HG03097 (cell line): ENCODE measurements around the gene ABCA13.
"Not testable (repeated sequence)": the region's sequence is repeated elsewhere in the genome, so short reads cannot be mapped to it uniquely, and the experiment has no call there.

Source experiments
- ATAC-seq: cut with Tn5 transposase; IDR thresholded peaks from one replicate; pipeline ENCODE4 v1.9.1; 2021; ENCODE audit not compliant: unreplicated experiment, low FRiP score

Gene ABCA13, protein sequence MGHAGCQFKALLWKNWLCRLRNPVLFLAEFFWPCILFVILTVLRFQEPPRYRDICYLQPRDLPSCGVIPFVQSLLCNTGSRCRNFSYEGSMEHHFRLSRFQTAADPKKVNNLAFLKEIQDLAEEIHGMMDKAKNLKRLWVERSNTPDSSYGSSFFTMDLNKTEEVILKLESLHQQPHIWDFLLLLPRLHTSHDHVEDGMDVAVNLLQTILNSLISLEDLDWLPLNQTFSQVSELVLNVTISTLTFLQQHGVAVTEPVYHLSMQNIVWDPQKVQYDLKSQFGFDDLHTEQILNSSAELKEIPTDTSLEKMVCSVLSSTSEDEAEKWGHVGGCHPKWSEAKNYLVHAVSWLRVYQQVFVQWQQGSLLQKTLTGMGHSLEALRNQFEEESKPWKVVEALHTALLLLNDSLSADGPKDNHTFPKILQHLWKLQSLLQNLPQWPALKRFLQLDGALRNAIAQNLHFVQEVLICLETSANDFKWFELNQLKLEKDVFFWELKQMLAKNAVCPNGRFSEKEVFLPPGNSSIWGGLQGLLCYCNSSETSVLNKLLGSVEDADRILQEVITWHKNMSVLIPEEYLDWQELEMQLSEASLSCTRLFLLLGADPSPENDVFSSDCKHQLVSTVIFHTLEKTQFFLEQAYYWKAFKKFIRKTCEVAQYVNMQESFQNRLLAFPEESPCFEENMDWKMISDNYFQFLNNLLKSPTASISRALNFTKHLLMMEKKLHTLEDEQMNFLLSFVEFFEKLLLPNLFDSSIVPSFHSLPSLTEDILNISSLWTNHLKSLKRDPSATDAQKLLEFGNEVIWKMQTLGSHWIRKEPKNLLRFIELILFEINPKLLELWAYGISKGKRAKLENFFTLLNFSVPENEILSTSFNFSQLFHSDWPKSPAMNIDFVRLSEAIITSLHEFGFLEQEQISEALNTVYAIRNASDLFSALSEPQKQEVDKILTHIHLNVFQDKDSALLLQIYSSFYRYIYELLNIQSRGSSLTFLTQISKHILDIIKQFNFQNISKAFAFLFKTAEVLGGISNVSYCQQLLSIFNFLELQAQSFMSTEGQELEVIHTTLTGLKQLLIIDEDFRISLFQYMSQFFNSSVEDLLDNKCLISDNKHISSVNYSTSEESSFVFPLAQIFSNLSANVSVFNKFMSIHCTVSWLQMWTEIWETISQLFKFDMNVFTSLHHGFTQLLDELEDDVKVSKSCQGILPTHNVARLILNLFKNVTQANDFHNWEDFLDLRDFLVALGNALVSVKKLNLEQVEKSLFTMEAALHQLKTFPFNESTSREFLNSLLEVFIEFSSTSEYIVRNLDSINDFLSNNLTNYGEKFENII (N-terminal part only)

DNA sequence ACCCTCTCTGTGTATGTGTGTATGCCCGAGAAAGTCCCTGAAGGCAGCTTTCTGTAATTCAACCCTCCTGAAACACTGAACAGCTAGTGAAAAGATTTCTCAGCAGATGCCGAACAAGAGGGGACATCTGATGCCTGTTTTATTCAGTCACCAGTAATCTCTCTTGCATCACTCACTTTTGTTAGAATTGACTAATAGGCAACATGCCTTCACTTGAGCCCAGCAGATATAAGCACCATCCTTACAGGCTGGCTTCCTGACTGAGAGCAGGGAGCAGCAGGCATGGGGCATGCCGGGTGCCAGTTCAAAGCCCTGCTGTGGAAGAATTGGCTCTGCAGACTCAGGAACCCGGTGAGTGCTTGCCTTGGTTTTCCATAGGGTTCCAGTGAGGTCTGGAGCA lies at the start of gene ABCA13:
ABCA13 (plus strand) TSS at position 257 of the 400 bp plus-strand sequence; CDS start at position 283, 26 bp downstream.
- ATAC-seq: no peak

DNA sequence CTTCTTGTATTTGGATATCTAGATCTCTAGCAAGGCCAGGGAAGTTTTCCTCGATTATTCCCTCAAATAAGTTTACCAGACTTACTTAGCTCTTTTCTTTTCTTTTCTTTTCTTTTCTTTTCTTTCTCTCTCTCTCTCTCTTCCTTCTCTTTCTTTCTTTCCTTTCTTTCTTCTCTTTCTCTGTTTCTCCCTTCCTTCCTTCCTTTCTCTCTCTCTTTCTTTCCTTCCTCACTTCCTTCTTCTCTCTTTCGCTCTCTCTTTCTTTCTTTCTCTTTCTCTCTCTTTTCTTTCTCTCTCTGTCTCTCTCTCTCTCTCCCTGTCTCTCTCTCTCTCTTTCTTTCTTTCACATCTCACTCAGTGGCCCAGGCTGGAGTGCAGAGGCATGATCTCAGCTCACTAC lies 45.2 kb upstream of the ABCA13 start:
- ATAC-seq: no peak

DNA sequence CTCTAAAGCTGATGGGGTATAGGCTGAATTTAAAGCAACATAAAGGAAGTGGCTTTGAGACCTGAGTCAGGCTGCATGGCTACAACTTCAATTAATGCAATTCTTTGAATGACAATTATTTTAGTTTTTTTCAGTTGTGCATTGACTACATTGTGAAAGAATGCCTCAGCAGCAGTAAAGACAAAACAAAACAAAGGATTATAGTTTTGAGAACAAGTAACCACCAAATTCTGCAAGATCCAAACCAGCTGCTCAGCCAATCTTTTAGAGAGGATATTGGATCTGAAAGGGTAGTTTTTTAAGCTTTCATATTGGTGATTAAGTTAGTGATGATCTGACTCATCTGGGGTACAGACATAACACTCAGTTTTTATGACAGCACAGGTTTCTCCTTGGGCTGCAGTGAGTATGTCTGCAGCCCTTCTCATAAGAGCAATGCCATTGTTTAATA lies 40.6 kb upstream of the ABCA13 start:
- ATAC-seq: no peak

DNA sequence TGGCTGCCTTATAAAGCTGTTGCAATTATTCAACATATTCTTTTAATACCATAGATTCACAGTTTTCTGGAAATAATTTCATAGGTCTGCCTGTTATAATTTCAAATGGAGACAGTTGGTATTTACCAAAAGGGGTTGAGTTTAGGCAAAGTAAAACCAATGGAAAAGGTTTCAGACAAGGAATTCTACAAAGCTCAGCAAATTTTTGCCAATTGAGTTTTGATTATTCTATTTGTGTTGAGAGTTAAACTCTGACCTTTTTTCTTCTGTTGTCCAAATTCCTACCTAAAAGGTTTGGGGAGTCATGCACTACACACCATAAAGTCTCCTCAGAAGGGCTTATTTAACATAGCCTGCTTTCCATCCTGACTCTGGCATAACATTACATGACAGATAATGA lies 38.5 kb upstream of the ABCA13 start:
- no peak for ATAC-seq

DNA sequence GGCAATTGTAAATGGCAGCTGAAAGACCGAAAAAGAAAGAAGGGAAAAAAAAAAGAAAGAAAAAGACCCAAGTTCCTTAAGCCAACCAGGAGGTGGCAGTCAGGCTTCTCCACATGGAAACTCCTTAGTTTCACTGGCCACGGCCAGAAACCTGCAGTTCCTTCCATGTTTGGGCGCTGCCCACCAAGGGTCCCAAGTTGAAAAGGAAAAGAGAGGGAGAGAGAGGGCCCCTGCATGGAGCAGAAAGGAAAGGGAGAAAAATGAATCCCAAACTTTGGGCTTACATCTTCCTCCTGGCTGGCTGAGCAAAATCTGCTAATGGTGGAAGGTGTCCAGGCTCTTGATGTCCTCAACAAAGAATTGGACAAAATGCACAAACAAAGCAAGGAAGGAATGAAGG lies 31.8 kb upstream of the ABCA13 start:
- ATAC-seq: no peak

DNA sequence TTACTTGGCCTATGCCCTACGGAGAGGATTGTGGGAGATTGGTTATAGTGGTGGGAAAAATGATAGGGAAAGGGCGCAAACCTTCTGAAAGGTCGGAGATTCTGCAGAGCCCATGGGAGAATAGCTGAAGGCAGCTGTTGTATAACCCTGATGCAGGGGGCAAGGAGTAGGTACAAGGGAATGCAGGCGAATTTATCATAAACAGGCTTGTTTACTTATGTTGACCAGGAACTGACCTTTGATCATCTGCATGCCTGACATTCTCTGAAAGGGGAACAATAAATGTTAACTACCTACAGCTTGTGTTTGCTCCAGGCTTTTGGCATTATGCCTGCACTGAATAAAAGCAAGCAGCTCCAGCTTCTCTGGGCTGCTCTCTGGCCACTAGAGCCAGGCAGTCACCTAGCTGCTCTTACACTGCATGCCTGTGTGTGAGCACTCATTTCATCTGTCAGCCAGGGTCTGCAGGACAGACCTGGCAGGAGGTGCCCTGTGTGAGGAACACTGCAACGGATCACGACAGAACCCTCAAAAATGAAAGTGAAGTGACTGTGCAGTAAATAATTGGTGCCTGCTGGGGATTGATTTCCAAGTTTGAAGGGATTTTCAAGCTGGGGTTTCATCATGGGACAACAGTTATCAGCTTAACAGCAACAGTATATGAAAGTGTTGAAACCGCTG lies 31.1 kb upstream of the ABCA13 start:
- no peak for ATAC-seq

DNA sequence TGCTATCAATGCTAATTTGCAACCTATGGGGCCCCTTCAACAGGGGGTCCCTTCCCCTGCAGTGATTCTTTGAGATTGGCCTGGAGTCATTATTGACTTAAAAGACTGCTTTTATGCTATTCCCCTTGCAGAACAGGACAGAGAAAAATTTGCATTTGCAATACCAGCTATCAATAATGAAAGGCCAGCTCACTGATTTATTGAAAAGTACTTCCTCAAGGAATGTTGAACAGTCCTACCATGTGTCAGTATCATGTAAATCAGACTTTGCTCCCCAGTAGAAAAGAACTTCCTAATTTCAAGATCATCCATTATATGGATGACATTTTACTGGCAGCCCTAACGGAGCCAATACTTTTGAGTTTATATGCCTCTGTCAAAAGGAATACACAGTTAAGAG lies 29.7 kb upstream of the ABCA13 start:
- no peak for ATAC-seq

DNA sequence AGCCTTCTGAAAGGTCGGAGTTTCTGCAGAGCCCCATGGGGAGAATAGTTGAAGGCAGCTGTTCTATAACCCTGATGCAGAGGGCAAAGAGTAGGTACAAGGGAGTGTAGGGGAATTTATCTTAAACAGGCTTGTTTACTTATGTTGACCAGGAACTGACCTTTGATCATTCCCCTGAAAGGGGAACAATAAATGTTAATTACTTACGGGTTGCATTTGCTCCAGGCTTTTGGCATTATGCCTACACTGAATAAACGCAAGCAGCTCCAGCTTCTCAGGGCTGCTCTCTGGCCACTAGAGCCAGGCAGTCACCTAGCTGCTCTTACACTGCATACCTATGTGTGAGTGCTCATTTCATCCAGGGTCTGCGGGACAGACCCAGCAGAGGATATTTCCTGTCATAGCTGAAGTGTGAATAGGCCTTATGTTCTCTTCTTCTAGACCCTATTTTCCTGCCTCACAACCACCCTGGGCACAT lies 26.9 kb upstream of the ABCA13 start:
- ATAC-seq: no peak

DNA sequence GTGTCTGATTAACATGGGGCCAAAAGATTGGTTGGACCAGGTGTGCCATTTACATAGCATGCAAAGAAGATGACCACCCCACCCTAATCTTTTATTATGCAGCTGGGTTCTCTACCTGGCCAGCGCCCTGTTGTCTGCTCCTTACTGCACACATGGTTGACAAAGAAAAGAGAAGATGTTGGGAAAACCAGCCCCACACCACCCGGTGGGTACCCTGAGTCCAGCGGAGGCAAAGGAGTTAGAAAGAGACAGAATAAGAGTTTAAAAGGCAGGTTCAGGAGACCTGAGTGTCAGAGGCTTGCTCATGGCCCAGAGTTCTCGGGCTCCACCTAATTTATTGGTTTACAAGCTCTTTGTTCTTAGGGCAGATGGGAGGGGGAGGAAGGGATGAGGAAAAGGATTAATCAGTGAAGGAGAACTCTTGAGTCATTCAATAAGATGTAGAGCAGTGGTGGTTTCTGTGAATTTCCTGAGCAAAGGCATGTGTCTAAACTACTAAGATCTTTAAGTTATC lies 24.1 kb upstream of the ABCA13 start:
- ATAC-seq: no peak

DNA sequence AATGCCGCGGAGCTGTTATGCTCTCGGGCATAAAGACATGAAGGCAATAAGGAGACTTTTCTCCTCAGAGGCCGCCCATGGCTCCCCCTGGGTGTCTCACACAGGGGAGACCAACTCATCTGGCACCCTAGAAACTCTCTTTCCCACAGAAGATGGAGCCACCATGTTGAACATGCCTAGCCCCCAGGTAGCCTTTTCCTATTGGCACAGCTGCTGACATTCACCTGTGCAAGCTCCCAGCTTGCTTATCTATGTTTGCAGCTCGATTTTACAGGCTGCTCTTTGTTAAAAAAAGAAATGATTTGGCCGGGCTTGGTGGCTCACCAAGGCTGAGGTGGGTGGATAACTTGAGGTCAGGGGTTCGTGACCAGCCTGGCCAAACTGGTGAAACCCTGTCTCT lies 23.6 kb upstream of the ABCA13 start:
- ATAC-seq: not testable (repeated sequence)

DNA sequence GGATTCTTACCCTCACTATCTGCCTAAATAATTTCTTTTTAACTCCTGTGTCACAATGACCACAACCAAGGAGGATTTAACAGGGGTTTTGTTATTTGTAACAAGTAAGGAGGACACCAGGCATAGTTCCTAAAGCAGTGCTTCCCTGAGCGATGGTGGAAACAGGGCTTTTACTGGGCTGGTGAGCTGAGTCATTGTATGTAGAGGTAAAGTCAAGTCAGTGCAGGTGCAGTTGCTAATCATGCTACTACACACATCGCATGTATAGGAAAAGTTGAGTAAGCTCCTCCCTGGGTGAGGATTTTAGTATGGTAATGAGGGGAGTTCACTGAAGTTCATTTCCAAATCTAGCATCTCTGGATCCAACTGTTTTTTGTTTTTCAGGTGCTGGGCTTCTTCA lies 22.9 kb upstream of the ABCA13 start:
- no peak for ATAC-seq

DNA sequence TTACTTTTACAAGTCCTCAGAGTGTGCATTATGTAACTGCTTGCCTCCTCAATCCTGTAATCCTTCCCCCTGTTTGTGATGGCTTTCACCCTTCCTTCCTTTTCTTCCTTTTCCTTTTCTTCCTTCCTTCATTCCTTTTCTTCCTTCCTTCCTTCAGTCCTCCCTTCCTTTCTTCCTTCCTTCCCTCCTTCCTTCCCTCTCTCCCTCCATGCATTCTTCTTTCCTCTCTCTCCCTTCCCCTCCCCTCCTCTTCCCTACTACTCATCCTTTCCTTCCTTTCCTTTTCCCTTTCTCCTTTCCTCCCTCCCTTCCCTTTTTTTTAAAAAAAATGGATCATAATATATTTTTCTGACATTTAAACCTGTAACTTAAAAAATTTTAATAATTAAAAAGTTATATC lies 22.2 kb upstream of the ABCA13 start:
- no peak for ATAC-seq

DNA sequence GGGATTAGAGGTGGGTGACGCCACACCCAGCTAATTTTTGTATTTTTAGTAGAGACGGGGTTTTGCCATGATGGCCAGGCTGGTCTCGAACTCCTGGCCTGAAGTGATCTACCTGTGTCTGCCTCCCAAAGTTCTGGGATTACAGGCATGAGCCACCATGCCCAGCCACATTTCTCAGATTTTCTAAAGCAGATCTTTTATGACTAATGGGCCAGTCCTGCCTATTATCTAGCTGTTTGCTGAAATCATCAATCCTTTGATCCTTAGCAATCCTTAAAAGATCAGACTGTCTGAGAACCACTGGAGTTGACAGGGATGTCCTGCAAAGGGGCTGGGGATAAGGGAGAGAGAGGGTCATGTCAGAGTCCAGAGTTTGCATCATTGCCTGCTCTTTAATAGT lies 21.2 kb upstream of the ABCA13 start:
- ATAC-seq: no peak

DNA sequence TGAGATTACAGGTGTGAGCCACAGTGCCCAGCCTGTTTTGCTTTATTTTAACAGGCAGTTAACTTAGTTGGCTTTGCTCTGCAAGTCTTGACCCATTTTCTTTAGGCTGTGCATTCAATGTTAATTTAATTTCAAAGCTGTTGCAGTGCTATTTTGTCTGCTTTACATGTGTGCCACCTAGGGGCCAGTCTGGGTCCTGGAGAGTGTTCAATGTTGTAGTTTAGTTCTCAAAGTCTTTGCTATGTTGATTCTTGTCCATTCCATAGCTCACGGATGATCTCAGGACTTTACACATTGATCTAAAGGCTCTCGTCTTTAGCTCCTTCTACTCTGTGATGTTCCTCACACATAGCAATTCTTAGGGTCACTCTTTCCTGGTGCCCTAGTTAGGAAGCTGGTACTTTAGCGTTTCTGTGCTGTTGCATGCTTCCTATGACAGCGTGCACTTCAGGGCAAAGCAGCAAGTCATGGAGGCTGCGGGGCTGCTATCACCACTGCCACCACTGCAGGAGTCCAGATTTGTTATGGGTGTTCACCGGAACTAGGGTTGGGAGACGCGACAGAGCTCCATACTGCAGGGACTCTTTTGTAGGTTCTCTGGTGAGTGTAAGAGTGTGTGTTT lies 16.4 kb upstream of the ABCA13 start:
- no peak for ATAC-seq

DNA sequence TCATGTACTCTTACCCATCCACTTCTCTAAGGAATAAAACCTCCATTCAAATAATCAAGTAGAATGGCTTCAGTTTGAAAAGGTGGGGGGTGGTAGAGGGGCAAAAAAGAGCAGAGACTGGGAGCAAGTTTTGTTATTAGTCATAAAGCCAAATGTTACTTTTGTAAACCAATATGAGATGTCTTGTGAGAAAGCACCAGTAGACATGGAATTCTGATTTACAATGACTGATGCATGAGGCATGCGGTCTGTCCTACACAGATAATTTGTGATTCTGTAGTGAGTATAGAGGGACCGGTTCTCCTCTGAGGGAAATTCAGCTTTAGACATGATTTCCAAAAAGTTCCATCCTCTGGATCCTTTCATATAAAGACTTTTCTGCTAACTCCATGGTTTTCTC lies 12.9 kb upstream of the ABCA13 start:
- no peak for ATAC-seq

DNA sequence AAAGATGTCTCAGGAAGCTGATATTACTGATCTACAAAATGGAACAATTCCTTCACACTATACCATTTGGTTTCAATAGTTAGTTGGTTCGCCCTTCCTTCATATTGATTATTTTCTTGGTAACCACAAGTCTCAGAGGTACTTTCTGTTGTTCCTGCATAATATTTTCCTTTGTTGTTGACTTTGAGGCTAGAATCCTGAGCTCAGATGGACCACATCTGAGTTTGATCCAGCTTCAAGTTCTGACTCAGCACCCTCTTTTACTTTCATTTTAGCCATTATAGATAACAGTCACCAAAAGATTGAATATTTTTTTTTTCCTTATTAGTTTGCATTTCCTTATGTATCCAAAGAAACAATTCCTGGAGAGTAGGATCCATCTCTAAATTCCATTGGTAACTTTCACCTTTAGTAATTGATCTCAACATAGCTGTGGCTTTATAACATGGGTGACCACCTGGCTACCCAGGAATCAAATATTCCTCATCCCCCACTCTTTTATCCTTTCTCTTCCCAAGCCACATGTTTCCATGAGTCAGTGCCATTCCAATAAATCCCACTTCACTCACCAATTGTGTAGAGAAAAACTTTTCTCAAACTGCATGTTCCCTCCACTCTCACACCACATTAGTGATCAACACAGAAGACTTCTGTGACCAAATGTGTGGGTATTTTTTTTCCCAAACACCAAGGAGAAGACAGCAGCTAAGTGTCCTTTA lies 9.7 kb upstream of the ABCA13 start:
- no peak for ATAC-seq

DNA sequence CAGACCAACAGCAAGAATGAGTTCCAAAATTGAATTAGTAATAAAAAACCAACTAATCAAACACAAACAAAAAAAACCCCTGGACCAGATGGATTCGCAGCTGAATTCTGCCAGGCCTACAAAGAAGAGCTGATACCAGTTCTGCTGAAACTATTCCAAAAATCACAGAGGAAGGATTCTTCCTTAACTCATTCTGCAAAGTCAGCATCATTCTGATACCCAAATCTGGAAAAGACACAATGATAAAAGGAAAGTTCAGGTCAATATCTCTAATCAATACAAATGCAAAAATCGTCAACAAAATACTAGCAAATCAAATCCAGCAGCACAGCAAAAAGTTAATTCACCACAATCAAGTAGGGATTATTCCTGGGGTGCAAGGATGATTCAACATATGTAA lies 6.1 kb upstream of the ABCA13 start:
- ATAC-seq: no peak

DNA sequence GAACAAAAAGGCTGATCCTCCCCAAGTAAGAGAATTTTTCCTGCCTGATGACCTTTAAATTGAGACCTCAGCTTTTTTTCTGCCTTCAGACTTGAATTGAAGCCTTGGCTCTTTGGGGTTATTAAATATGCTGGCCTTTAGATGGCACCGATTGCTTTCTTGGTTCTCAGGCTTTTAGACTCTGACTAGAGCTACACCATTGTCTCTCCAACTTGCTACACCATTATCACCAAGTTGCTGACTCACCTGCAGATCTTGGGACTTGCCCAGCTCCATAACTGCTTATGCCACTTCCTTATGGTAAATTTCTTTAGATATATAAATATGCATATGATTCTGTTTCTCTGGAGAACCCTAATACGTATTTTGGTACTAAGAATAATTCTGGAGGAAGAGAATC lies 3.1 kb upstream of the ABCA13 start:
- ATAC-seq: no peak

DNA sequence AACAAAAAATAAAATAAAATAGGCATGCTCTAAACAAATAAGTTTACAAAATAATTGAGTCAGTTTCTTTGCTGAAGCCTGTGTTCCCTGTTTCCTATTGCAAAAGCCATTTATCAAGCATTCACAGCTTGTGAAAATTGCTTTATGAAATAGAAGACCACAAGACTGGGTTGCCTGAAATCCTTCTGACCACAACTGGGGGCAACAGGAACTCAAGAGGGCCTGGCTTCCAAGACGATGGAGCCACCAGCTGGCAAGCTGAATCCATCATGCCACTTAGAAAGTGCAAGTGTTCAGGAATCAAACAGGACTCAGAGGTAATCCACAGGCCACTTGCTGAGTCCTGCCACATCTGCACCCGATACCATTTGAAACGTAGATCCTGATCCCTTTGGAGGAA lies 752 bp upstream of the ABCA13 start:
- ATAC-seq: no peak
